ENCODE measurements around the gene IFT22. TPM values are rescaled to one million over a fixed set of nuclear protein-coding genes. Genes with fewer than 3 reads are reported as not detected.
"Not testable (repeated sequence)": the region's sequence is repeated elsewhere in the genome, so short reads cannot be mapped to it uniquely, and the experiment has no call there.

Gene IFT22
- total RNA-seq, 1 experiment from 2014 or later = 15.5 TPM

DNA sequence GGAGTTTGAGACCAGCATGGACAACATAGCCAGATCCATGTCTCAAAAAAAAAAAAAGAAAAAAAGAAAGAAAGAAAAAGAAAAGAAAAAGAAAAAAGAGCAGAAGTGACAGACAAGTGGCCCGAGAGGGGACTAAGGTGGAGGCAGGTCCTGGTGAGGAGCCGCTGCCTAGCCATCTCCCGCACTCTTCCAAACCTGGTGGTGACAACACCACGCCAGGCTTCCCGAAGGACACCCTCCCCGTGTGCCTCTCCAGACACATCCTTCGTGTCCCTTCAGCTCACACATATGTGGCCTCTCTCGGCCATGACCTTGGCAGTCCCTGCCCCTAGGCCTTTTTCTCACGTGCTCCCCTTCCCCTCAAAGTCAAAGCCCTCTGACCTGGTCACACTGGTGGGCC, 36.4 kb downstream of the IFT22 start:
- H3K27ac Mint-ChIP-seq = no peak overlapping the region
- no peak overlapping the region for H3K4me3 Mint-ChIP-seq
- ChIA-PET POLR2A (no interaction called here), CTCF (interaction anchor here (0.6 to 1.2 kb wide), 2 partner anchors 91 to 208 kb away, joined by 3 to 4 read pairs; no protein-coding TSS in a partner anchor)
- ATAC-seq = no peak
- H3K27me3 Mint-ChIP-seq (ENCODE audit: low read depth) = no peaks in the 10 kb centered on the region; the same call in 1 of the 2 replicates
- peaks cover 31% of the 10 kb centered on the region for H3K4me1 Mint-ChIP-seq
- peaks cover 6% of the 10 kb centered on the region; the same call in 1 of the 2 replicates for H3K9me3 Mint-ChIP-seq
- DNase-seq (ENCODE audit: low spot score) = no peak
- H3K36me3 Mint-ChIP-seq = peaks cover 14% of the 10 kb centered on the region
- TF ChIP-seq GRHL2 (CRISPR knock-in tag; IDR thresholded peaks at IDR 0.05; ENCODE audit: insufficient replicate concordance, severe bottlenecking) = no peak
- no peak for TF ChIP-seq AFF4 (CRISPR knock-in tag; IDR thresholded peaks at IDR 0.05; ENCODE audit: borderline replicate concordance)
- TF ChIP-seq JUN (CRISPR knock-in tag; IDR thresholded peaks at IDR 0.05) = no peak

GRCh38 chr7:101280912-101281311, 40.7 kb downstream of the IFT22 start:
- POLR2A ChIA-PET; H3K4me1 Mint-ChIP-seq; H3K36me3 Mint-ChIP-seq; H3K4me3 Mint-ChIP-seq; ATAC-seq; DNase-seq (ENCODE audit: low spot score); H3K27me3 Mint-ChIP-seq (ENCODE audit: low read depth); H3K9me3 Mint-ChIP-seq: not testable (repeated sequence)
- H3K27ac Mint-ChIP-seq = peak overlapping the region; percentile 60; the same call in 1 of the 2 replicates
- CTCF ChIA-PET = interaction anchor here (1.1 to 3.1 kb wide), 4 partner anchors 11 to 145 kb away, joined by 3 to 80 read pairs (median 16); partner anchors contain the start of gene CLDN15
- peak; percentile 68 for TF ChIP-seq ZNF121 (CRISPR knock-in tag; IDR thresholded peaks at IDR 0.05)

DNA sequence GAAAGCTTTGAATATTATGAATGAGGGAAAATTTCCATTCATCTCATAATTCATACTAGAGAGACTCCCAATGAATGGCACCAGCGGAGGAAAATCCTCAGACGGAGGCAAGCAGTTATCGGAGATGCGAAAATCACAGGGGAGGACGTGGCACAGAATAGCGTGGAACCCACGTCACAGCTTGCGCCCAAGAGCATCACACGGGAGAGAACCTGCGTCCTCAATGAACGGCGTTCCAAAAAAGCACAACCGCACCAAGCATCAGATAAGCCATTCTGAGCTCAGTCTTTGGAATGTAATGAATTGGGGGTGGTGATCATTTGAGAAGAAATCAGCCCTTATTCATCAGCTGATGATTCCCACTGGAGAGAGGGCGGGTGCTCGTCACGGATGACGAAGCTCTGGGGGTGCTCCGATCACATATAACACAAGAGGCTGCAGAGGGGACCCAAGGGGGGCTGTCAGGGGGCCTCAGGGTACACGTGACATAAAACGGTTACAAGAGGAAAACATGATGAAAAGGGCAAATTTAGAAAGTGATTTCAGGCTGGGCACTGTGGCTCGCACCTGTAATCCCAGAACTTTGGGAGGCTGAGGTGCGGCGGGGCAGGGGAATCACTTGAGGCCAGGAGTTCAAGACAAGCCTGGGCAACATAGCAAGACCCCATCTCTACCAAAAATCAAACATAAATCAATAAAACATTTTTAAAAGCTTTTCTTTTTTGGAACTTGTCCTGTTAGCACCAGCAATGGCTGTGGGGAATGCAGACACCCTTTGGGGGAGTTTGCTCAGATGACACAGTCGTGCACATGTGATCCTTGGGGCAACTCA, 42.9 kb downstream of the IFT22 start:
- no peaks in the 10 kb centered on the region for H3K9me3 Mint-ChIP-seq

DNA sequence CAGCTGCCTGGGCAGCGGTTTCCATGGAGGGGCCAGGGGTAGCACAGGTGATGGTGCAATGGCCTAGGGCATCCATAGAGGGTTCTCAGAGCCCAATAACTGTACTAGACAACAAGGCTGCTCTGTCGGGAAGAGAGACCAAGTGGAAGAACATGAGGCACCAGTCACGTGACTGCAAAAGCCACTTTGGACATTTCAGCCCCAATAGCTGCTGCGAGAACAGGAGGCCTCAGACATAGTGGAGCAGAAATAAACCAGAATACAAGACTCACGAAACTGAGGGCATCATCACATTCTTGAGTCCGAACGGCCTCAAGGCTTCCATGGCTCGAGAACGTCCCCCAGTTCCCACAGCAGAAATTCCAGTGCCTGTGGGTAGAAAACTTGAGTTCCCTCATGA, 44.5 kb downstream of the IFT22 start:
- Mint-ChIP-seq H3K27me3 (ENCODE audit: low read depth) (no peaks in the 10 kb centered on the region), H3K9me3 (no peaks in the 10 kb centered on the region), H3K27ac (peak overlapping the region; percentile 19; the same call in 1 of the 2 replicates), H3K4me1 (peaks cover 13% of the 10 kb centered on the region), H3K36me3 (peaks cover 3% of the 10 kb centered on the region; the same call in 1 of the 2 replicates), H3K4me3 (no peak overlapping the region)
- no peak for ATAC-seq
- ChIA-PET CTCF (interaction anchor here (0.6 to 1.1 kb wide), 4 partner anchors 15 to 141 kb away, joined by 3 to 4 read pairs (median 4); partner anchors contain the start of gene FIS1), POLR2A (no interaction called here)
- DNase-seq (ENCODE audit: low spot score) = no peak
- TF ChIP-seq, protein P1, sequence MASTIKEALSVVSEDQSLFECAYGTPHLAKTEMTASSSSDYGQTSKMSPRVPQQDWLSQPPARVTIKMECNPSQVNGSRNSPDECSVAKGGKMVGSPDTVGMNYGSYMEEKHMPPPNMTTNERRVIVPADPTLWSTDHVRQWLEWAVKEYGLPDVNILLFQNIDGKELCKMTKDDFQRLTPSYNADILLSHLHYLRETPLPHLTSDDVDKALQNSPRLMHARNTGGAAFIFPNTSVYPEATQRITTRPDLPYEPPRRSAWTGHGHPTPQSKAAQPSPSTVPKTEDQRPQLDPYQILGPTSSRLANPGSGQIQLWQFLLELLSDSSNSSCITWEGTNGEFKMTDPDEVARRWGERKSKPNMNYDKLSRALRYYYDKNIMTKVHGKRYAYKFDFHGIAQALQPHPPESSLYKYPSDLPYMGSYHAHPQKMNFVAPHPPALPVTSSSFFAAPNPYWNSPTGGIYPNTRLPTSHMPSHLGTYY (CRISPR knock-in tag; IDR thresholded peaks at IDR 0.05) = no peak
- no peak for TF ChIP-seq MYBL2 (CRISPR knock-in tag; IDR thresholded peaks at IDR 0.05)
- TF ChIP-seq, protein P2, sequence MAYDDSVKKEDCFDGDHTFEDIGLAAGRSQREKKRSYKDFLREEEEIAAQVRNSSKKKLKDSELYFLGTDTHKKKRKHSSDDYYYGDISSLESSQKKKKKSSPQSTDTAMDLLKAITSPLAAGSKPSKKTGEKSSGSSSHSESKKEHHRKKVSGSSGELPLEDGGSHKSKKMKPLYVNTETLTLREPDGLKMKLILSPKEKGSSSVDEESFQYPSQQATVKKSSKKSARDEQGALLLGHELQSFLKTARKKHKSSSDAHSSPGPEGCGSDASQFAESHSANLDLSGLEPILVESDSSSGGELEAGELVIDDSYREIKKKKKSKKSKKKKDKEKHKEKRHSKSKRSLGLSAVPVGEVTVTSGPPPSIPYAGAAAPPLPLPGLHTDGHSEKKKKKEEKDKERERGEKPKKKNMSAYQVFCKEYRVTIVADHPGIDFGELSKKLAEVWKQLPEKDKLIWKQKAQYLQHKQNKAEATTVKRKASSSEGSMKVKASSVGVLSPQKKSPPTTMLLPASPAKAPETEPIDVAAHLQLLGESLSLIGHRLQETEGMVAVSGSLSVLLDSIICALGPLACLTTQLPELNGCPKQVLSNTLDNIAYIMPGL (CRISPR knock-in tag; IDR thresholded peaks at IDR 0.05) = no peak
- TF ChIP-seq, protein P3, sequence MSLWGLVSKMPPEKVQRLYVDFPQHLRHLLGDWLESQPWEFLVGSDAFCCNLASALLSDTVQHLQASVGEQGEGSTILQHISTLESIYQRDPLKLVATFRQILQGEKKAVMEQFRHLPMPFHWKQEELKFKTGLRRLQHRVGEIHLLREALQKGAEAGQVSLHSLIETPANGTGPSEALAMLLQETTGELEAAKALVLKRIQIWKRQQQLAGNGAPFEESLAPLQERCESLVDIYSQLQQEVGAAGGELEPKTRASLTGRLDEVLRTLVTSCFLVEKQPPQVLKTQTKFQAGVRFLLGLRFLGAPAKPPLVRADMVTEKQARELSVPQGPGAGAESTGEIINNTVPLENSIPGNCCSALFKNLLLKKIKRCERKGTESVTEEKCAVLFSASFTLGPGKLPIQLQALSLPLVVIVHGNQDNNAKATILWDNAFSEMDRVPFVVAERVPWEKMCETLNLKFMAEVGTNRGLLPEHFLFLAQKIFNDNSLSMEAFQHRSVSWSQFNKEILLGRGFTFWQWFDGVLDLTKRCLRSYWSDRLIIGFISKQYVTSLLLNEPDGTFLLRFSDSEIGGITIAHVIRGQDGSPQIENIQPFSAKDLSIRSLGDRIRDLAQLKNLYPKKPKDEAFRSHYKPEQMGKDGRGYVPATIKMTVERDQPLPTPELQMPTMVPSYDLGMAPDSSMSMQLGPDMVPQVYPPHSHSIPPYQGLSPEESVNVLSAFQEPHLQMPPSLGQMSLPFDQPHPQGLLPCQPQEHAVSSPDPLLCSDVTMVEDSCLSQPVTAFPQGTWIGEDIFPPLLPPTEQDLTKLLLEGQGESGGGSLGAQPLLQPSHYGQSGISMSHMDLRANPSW (CRISPR knock-in tag; conservative IDR thresholded peaks at IDR 0.05; ENCODE audit: low read depth) = no peak
- TF ChIP-seq, protein P4, sequence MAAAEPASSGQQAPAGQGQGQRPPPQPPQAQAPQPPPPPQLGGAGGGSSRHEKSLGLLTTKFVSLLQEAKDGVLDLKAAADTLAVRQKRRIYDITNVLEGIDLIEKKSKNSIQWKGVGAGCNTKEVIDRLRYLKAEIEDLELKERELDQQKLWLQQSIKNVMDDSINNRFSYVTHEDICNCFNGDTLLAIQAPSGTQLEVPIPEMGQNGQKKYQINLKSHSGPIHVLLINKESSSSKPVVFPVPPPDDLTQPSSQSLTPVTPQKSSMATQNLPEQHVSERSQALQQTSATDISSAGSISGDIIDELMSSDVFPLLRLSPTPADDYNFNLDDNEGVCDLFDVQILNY (CRISPR knock-in tag; IDR thresholded peaks at IDR 0.05) = no peak
- TF ChIP-seq CREM (CRISPR knock-in tag; IDR thresholded peaks at IDR 0.05) = no peak
- no peak for TF ChIP-seq ZNF138 (CRISPR knock-in tag; conservative IDR thresholded peaks at IDR 0.05)
- TF ChIP-seq HMGA2 (CRISPR knock-in tag; IDR thresholded peaks at IDR 0.05) = no peak
- TF ChIP-seq, protein P5, sequence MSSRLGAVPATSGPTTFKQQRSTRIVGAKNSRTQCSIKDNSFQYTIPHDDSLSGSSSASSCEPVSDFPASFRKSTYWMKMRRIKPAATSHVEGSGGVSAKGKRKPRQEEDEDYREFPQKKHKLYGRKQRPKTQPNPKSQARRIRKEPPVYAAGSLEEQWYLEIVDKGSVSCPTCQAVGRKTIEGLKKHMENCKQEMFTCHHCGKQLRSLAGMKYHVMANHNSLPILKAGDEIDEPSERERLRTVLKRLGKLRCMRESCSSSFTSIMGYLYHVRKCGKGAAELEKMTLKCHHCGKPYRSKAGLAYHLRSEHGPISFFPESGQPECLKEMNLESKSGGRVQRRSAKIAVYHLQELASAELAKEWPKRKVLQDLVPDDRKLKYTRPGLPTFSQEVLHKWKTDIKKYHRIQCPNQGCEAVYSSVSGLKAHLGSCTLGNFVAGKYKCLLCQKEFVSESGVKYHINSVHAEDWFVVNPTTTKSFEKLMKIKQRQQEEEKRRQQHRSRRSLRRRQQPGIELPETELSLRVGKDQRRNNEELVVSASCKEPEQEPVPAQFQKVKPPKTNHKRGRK (CRISPR knock-in tag; IDR thresholded peaks at IDR 0.05; ENCODE audit: borderline replicate concordance) = no peak

More for the DNA sequence above, 42.9 kb downstream of the IFT22 start:
- H3K27me3 Mint-ChIP-seq (ENCODE audit: low read depth) = no peaks in the 10 kb centered on the region
- no peak overlapping the region for H3K27ac Mint-ChIP-seq
- H3K36me3 Mint-ChIP-seq = peaks cover 3% of the 10 kb centered on the region; the same call in 1 of the 2 replicates
- POLR2A ChIA-PET = interaction anchor here (1.1 kb wide), 1 partner anchor 12 kb away, joined by 3 read pairs; no protein-coding TSS in a partner anchor
- CTCF ChIA-PET = interaction anchor here (1.1 to 1.4 kb wide), 2 partner anchors 43 to 135 kb away, joined by 4 to 5 read pairs; no protein-coding TSS in a partner anchor
- ATAC-seq (no peak), DNase-seq (ENCODE audit: low spot score) (no peak)
- peaks cover 4% of the 10 kb centered on the region for H3K4me1 Mint-ChIP-seq
- no peak overlapping the region for H3K4me3 Mint-ChIP-seq
- no peak for TF ChIP-seq NR2C2 (CRISPR knock-in tag; IDR thresholded peaks at IDR 0.05)
- peak; percentile 12; the same call in 1 of the 2 replicates for TF ChIP-seq ZNF121 (CRISPR knock-in tag; IDR thresholded peaks at IDR 0.05)
